GM12874 (cell line): ENCODE data around the gene LHX4.

Experiments
- CTCF ChIP-seq: IDR thresholded peaks from 2 replicates; pipeline ENCODE4 v1.5.1; 2011; ENCODE audit warnings: low read depth, mild to moderate bottlenecking, control low read depth, low read length, moderate library complexity; ENCODE audit not compliant: insufficient read depth

LHX4 gene

DNA sequence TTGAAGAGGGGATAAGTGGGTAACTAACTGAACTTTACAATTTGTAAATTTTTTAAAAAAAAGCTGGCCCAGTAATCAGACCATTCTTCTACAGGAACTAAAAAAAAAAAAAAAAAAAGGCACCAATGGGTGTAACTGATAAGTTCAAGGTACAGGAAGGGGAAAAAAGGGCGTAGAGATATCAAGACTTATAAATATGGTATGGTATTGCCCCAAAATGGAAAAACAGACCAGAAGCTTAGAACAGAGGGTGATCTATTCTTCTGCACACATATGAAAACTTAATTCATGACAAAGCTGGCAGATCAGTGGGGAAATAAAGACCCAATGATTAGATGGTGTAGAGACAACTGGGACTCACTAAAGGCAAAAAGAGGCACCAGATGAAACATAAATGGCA, 58.9 kb downstream of the LHX4 start:
- TF ChIP-seq CTCF, result no peak

GRCh38 chr1:180290265-180291001, 60.4 kb downstream of the LHX4 start:
- TF ChIP-seq CTCF, result no peak

- TF ChIP-seq CTCF, result no peak
Observed at GRCh38 chr1:180291004-180291403, 60.9 kb downstream of the LHX4 start.

DNA sequence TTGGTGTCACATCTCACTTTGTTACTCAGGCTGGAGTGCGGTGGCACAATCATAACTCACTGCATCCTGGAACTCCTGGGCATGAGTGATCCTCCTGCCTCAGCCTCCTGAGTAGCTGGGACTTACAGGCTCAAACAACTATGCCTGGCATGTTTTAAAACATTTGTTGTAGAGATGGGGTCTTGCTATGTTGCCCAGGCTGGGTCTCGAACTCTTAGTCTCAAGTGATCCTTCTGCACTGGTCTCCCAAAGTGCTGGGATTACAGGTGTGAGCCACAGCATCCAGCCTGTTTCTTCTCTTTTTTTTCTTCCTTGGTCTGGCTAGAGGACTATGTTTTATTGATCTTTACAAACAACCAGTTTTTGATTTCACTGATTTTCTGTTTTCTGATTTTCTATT, 64.6 kb downstream of the LHX4 start:
- no peak for TF ChIP-seq CTCF

- TF ChIP-seq CTCF, result no peak
Observed at GRCh38 chr1:180295999-180296398, 65.9 kb downstream of the LHX4 start.

DNA sequence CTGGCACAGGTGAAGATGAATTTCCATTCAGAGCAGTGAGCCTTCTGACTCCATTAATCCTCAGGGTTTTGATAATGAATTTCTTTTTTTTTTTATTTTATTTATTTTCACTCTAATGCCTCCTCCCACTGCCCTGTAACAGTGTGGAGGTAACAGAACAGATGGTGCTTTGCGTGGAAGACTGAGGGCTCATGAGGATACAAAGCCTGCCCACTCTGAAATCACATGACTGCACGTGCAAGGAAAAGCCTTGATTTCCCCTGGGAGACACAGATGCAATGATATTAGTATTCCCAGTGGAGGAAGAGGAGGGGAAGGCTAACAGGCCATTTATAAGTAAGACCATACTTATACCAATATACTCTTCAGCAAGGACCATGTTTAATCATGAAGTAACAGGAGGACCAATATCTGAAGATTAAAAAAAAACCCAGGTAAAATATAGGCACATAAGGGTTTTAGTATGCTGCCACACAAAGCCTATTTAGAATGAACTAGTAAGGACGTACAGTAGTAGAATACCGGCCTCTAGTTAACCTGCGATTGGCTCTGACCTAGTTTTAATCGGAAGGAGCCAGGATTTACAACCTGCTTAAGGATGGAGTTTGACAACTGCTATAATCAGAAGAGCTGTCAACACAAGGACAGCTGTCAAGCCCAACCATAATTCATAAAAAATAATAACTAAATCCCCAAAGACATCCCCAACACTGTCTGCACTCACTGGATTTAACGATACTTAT, 69.6 kb downstream of the LHX4 start:
- TF ChIP-seq CTCF, result no peak

GRCh38 chr1:180301135-180301742, 71.2 kb downstream of the LHX4 start:
- no peak for TF ChIP-seq CTCF
